Neutrophil (primary cell): Measurements from ENCODE around the gene PRPF8.

Source experiments
- H3K27ac ChIP-seq: fragments of 200-600 bp; sonication (generic); 2 replicates; pipeline ENCODE4 v1.5.1; 2016; ENCODE audit warnings: mild to moderate bottlenecking, moderate library complexity
- H3K27me3 ChIP-seq: fragments of 200-600 bp; sonication (generic); 2 replicates; pipeline ENCODE4 v1.6.0; 2016; ENCODE audit warnings: mild to moderate bottlenecking
- H3K36me3 ChIP-seq: fragments of 200-600 bp; sonication (generic); 2 replicates; pipeline ENCODE4 v1.5.1; 2017
- H3K4me1 ChIP-seq, 2 experiments: fragments of 200-600 bp in 1 of 2; sonication (generic) in 1 of 2; 1 replicate in 1 of 2; 2 replicates in 1 of 2; pipeline versions ENCODE4 v1.5.1 to v1.6.1; 2013 to 2016; ENCODE audit warnings: low read depth in 1 of 2, low read length in 1 of 2, mild to moderate bottlenecking in 1 of 2, moderate library complexity in 1 of 2; ENCODE audit not compliant: control insufficient read depth in 1 of 2, insufficient read depth in 1 of 2
- H3K4me3 ChIP-seq, 2 experiments: fragments of 200-600 bp in 1 of 2; sonication (generic) in 1 of 2; 1 replicate in 1 of 2; 2 replicates in 1 of 2; pipeline ENCODE4 v1.5.1; 2013 to 2016; ENCODE audit warnings: low read depth in 1 of 2, low read length in 1 of 2, mild to moderate bottlenecking in 1 of 2, moderate library complexity in 1 of 2
- H3K9me3 ChIP-seq: fragments of 200-600 bp; sonication (generic); 2 replicates; pipeline ENCODE4 v1.5.1; 2016
- TF ChIP-seq, protein P1 (sequence below): fragments of 200-600 bp; sonication (generic); IDR thresholded peaks from 2 replicates; pipeline ENCODE4 v1.5.1; 2016; ENCODE audit warnings: antibody characterized with exemption

PRPF8 gene

GRCh38 chr17:1730326-1731193 lies 45.9 kb upstream of the PRPF8 start:
- peaks cover 52% of the 10 kb centered on the region for H3K36me3 ChIP-seq
- H3K9me3 ChIP-seq, result no peaks in the 10 kb centered on the region
- no peaks in the 10 kb centered on the region for H3K27me3 ChIP-seq
- TF ChIP-seq, protein P1, sequence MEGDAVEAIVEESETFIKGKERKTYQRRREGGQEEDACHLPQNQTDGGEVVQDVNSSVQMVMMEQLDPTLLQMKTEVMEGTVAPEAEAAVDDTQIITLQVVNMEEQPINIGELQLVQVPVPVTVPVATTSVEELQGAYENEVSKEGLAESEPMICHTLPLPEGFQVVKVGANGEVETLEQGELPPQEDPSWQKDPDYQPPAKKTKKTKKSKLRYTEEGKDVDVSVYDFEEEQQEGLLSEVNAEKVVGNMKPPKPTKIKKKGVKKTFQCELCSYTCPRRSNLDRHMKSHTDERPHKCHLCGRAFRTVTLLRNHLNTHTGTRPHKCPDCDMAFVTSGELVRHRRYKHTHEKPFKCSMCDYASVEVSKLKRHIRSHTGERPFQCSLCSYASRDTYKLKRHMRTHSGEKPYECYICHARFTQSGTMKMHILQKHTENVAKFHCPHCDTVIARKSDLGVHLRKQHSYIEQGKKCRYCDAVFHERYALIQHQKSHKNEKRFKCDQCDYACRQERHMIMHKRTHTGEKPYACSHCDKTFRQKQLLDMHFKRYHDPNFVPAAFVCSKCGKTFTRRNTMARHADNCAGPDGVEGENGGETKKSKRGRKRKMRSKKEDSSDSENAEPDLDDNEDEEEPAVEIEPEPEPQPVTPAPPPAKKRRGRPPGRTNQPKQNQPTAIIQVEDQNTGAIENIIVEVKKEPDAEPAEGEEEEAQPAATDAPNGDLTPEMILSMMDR, result no peak
- H3K4me1 ChIP-seq, result peaks cover under 1 to 1% of the 10 kb centered on the region in 2 experiments
- H3K27ac ChIP-seq, result no peak overlapping the region
- H3K4me3 ChIP-seq, result no peak overlapping the region

DNA sequence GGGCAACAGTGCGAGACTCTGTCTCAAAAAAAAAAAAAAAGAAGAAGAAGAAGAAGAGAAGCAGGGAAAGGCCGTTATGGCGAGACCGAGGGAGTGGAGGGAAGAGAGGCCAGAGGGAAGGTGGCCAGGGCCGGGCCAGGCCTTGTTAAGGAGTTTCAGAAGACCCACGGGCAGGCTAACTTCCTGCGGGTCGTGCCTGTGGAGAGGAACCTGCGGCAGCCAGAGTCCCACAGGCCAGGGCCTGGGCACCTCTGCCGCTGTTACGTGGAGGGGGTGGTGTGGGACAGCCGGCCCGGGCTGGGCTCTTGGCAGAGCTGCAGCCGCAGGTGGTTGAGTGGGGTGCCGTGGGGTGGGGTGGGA lies 45.3 kb upstream of the PRPF8 start:
- Histone ChIP-seq H3K36me3 (peaks cover 49% of the 10 kb centered on the region), H3K4me3 (no peak overlapping the region), H3K27ac (no peak overlapping the region), H3K27me3 (no peaks in the 10 kb centered on the region), H3K9me3 (no peaks in the 10 kb centered on the region), H3K4me1 (peaks cover 7% of the 10 kb centered on the region in 2 experiments)
- TF ChIP-seq, protein P1, result no peak

DNA sequence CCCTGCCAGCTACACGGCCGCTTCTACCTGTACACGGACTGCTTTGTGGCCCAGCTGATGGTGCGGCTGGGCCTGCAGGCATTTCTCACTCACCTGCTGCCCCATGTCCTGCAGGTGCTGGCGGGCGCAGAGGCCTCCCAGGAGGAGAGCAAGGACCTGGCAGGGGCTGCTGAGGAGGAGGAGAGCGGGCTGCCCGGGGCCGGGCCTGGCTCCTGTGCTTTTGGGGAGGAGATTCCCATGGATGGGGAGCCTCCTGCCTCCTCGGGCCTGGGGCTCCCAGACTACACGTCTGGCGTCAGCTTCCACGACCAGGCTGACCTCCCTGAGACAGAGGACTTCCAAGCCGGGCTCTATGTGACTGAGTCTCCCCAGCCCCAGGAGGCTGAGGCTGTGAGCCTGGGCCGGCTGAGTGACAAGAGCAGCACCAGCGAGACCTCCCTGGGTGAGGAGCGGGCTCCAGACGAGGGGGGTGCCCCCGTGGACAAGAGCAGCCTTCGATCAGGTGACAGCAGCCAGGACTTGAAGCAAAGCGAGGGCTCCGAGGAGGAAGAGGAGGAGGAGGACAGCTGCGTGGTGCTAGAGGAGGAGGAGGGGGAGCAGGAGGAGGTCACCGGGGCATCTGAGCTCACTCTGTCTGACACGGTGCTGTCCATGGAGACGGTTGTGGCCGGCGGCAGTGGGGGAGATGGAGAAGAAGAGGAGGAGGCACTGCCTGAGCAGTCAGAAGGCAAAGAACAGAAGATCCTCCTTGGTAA lies 43.4 kb upstream of the PRPF8 start:
- Histone ChIP-seq H3K27me3 (no peaks in the 10 kb centered on the region), H3K27ac (no peak overlapping the region), H3K4me3 (no peak overlapping the region), H3K4me1 (peaks cover 15 to 20% of the 10 kb centered on the region in 2 experiments), H3K36me3 (peaks cover 35% of the 10 kb centered on the region), H3K9me3 (no peaks in the 10 kb centered on the region)
- TF ChIP-seq, protein P1, result no peak

DNA sequence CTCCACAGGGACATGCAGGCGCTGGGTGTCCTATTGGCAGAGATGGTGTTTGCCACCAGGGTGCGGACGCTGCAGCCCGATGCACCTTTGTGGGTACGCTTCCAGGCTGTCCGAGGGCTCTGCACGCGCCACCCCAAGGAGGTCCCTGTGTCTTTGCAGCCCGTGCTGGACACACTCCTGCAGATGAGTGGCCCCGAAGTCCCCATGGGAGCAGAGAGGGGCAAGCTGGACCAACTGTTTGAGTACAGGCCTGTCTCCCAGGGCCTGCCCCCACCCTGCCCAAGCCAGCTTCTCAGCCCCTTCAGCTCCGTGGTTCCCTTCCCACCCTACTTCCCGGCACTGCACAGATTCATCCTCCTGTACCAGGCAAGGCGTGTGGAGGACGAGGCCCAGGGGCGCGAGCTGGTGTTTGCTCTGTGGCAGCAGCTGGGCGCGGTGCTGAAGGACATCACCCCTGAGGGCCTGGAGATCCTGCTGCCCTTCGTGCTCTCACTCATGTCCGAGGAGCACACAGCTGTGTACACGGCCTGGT lies 42.7 kb upstream of the PRPF8 start:
- peaks cover 27% of the 10 kb centered on the region for H3K36me3 ChIP-seq

DNA sequence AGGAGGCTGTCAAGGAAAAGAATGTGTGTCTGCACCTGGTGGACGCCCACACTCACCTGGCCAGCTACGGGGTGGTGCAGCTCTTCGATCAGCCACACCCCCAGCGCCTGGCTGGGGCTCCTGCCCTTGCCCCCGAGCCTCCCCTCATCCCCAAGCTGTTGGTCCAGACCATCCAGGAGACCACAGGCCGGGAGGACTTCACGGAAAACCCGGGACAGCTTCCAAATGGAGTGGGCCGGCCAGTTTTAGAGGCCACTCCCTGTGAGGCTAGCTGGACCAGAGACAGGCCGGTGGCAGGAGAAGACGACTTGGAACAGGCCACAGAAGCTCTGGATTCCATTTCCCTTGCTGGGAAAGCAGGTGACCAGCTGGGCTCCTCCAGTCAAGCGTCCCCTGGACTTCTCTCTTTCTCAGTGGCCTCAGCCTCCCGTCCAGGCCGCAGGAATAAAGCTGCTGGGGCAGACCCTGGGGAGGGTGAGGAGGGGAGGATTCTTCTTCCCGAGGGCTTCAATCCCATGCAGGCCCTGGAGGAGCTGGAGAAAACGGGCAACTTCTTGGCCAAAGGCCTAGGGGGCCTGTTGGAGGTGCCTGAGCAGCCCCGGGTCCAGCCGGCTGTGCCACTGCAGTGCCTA lies 42.1 kb upstream of the PRPF8 start:
- Histone ChIP-seq H3K4me3 (no peak overlapping the region), H3K36me3 (peaks cover 26% of the 10 kb centered on the region), H3K27ac (no peak overlapping the region), H3K4me1 (peaks cover 15 to 20% of the 10 kb centered on the region in 2 experiments), H3K9me3 (no peaks in the 10 kb centered on the region), H3K27me3 (no peaks in the 10 kb centered on the region)
- TF ChIP-seq, protein P1, result no peak

More for the DNA sequence above, 42.7 kb upstream of the PRPF8 start:
- Histone ChIP-seq H3K4me3 (no peak overlapping the region), H3K9me3 (no peaks in the 10 kb centered on the region), H3K4me1 (peaks cover 15 to 20% of the 10 kb centered on the region in 2 experiments), H3K27me3 (no peaks in the 10 kb centered on the region), H3K27ac (no peak overlapping the region)
- TF ChIP-seq, protein P1, result no peak
